K562 (cell line): Measurements from ENCODE around the gene PLEK2. TPM values are rescaled to one million over a fixed set of nuclear protein-coding genes. Genes with fewer than 3 reads are reported as not detected.

Experiments
- EP400 ChIP-seq: fragments of 450-650 bp; IDR thresholded peaks from 2 replicates; pipeline ENCODE4 v1.6.1; 2017; ENCODE audit warnings: antibody characterized with exemption, mild to moderate bottlenecking, moderate library complexity
- JUND ChIP-seq, 2 experiments: IDR thresholded peaks; 2 replicates in 1 of 2; 3 replicates in 1 of 2; pipeline ENCODE4 v1.6.1; 2011; ENCODE audit warnings: borderline replicate concordance in 2 of 2, low read depth in 2 of 2, low read length in 2 of 2, improper control_type of control experiment in 1 of 2, missing biosample characterization in 1 of 2, missing genetic modification characterization in 1 of 2, missing genetic modification reagents in 1 of 2
- KLF13 ChIP-seq: fragments of 450-650 bp; IDR thresholded peaks from 2 replicates; pipeline ENCODE4 v1.6.1; 2016; ENCODE audit warnings: missing genetic modification characterization, low read depth, mild to moderate bottlenecking, missing compliant biosample characterization, moderate library complexity, borderline replicate concordance
- L3MBTL2 ChIP-seq: fragments of 450-650 bp; IDR thresholded peaks from 2 replicates; pipeline ENCODE4 v1.6.1; 2016; ENCODE audit warnings: mild to moderate bottlenecking, moderate library complexity
- MAFF ChIP-seq: IDR thresholded peaks from 2 replicates; pipeline ENCODE4 v1.6.1; 2012; ENCODE audit warnings: low read length, improper control_type of control experiment
- NFYB ChIP-seq: IDR thresholded peaks from 2 replicates; pipeline ENCODE4 v1.6.1; 2011; ENCODE audit warnings: mild to moderate bottlenecking, moderate library complexity; ENCODE audit not compliant: insufficient read length; ENCODE audit errors: extremely low read depth
- NR2C2 ChIP-seq, 2 experiments: fragments of 200-800 bp in 1 of 2; sonication (Bioruptor generic) in 1 of 2; sonication (generic) in 1 of 2; formaldehyde crosslinking in 1 of 2; IDR thresholded peaks; 2 replicates each; pipeline versions ENCODE4 v1.6.1 to v1.8.0; 2016 to 2022; ENCODE audit warnings: mild to moderate bottlenecking in 1 of 2, missing compliant biosample characterization in 1 of 2, missing genetic modification characterization in 1 of 2, missing genetic modification reagents in 1 of 2
- SP1 ChIP-seq: sonication (generic); formaldehyde crosslinking; IDR thresholded peaks from 2 replicates; pipeline ENCODE4 v1.8.1; 2022; ENCODE audit warnings: mild to moderate bottlenecking, missing genetic modification reagents
- TBP ChIP-seq: optimal IDR thresholded peaks from 2 replicates; pipeline ENCODE3; 2011; ENCODE audit warnings: low read depth, low read length, improper control_type of control experiment
- polyA plus RNA-seq, 8 experiments: library from polyadenylated mRNA; depleted of rRNA in 4 of 8; stranded (reverse) in 5 of 8; unstranded in 3 of 8; fragments of >200 nt; fragmentation: Nextera tagmentation in 2 of 8; fragmentation: Illumina TruSeq in 1 of 8; extraction: Ambion mirVana in 2 of 8; extraction: Trizol in 1 of 8; gene quantifications; 2 replicates each; pipeline versions ENCODE4 v1.2.1 to v1.2.3, GENCODE V29; 2011 to 2014; ENCODE audit warnings: inconsistent platforms in 1 of 8, missing spikeins in 1 of 8
- total RNA-seq, 7 experiments: library from RNA; depleted of rRNA in 6 of 7; stranded (reverse); fragments of >200 nt in 6 of 7; fragmentation: Illumina TruSeq in 2 of 7; extraction: Trizol in 2 of 7; gene quantifications; 2 replicates each; pipeline versions ENCODE4 v1.2.1 to v1.2.3, GENCODE V29; 2011 to 2021; ENCODE audit warnings: low replicate concordance in 1 of 7
- TF ChIP-seq, protein P1 (sequence below): fragments of 450-650 bp; IDR thresholded peaks from 2 replicates; pipeline ENCODE4 v1.6.1; 2017; ENCODE audit warnings: antibody characterized with exemption, mild to moderate bottlenecking

Gene PLEK2
- total and polyA plus RNA-seq, 9 of the 15 experiments (the other 6 are each of a cell fraction or from before 2014, with no cell fraction given), result not detected

DNA sequence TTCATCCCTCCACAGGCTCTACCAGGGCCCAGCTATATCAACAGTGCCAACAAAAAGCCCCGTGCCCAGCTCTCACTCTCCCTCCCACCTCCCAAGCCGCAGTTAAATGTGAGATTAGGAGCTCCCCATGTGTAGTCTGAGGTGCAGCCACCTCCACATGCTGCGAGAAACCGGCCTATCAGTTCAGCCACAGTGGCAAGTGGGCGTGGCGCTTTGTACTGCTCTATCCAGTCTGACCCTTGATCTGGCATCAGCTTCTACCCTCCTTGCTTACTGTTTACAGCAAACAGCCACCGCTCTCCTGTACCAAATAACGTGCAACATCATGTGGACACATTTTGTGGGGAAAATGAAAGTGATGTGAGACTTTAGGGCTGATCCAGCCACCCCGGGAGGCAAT lies 1.7 kb downstream of the PLEK2 start (continued):
- TF ChIP-seq, protein P1, sequence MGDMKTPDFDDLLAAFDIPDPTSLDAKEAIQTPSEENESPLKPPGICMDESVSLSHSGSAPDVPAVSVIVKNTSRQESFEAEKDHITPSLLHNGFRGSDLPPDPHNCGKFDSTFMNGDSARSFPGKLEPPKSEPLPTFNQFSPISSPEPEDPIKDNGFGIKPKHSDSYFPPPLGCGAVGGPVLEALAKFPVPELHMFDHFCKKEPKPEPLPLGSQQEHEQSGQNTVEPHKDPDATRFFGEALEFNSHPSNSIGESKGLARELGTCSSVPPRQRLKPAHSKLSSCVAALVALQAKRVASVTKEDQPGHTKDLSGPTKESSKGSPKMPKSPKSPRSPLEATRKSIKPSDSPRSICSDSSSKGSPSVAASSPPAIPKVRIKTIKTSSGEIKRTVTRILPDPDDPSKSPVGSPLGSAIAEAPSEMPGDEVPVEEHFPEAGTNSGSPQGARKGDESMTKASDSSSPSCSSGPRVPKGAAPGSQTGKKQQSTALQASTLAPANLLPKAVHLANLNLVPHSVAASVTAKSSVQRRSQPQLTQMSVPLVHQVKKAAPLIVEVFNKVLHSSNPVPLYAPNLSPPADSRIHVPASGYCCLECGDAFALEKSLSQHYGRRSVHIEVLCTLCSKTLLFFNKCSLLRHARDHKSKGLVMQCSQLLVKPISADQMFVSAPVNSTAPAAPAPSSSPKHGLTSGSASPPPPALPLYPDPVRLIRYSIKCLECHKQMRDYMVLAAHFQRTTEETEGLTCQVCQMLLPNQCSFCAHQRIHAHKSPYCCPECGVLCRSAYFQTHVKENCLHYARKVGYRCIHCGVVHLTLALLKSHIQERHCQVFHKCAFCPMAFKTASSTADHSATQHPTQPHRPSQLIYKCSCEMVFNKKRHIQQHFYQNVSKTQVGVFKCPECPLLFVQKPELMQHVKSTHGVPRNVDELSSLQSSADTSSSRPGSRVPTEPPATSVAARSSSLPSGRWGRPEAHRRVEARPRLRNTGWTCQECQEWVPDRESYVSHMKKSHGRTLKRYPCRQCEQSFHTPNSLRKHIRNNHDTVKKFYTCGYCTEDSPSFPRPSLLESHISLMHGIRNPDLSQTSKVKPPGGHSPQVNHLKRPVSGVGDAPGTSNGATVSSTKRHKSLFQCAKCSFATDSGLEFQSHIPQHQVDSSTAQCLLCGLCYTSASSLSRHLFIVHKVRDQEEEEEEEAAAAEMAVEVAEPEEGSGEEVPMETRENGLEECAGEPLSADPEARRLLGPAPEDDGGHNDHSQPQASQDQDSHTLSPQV, result 0 out of 2 replicates have a peak, but pooled peaks have one; percentile 53
- TF ChIP-seq NR2C2 (CRISPR knock-in tag; IDR thresholded peaks at IDR 0.05) (no peak), NR2C2 (tag; IDR thresholded peaks at IDR 0.05) (no peak), SP1 (CRISPR knock-in tag) (0 out of 2 replicates have a peak, but pooled peaks have one; percentile 21), TBP (peak; percentile 24), KLF13 (tag) (peak; percentile 74; the same call in 1 of the 2 replicates), JUND (IDR thresholded peaks at IDR 0.05; ENCODE audit: borderline replicate concordance, low read depth, low read length) (0 out of 2 replicates have a peak, but pooled peaks have one; percentile 3), JUND (tag; IDR thresholded peaks at IDR 0.05; ENCODE audit: borderline replicate concordance, low read depth, low read length) (no peak), MAFF (no peak), EP400 (0 out of 2 replicates have a peak, but pooled peaks have one; percentile 39), NFYB (peak; percentile 18), L3MBTL2 (peak; percentile 47; the same call in 1 of the 2 replicates)
